ENCODE data around the gene ZNF836. TPM values are rescaled to one million over a fixed set of nuclear protein-coding genes. Genes with fewer than 3 reads are reported as not detected.

ZNF836 gene
- total and polyA plus RNA-seq, 9 of the 15 experiments (the other 6 are each of a cell fraction or from before 2014, with no cell fraction given): 0.24 to 0.69 (median 0.64) TPM; not detected in 2

GRCh38 chr19:52189735-52190486, 18.5 kb upstream of the ZNF836 start, which contains the start of gene PPP2R1A (continued):
- TF ChIP-seq, protein P1, sequence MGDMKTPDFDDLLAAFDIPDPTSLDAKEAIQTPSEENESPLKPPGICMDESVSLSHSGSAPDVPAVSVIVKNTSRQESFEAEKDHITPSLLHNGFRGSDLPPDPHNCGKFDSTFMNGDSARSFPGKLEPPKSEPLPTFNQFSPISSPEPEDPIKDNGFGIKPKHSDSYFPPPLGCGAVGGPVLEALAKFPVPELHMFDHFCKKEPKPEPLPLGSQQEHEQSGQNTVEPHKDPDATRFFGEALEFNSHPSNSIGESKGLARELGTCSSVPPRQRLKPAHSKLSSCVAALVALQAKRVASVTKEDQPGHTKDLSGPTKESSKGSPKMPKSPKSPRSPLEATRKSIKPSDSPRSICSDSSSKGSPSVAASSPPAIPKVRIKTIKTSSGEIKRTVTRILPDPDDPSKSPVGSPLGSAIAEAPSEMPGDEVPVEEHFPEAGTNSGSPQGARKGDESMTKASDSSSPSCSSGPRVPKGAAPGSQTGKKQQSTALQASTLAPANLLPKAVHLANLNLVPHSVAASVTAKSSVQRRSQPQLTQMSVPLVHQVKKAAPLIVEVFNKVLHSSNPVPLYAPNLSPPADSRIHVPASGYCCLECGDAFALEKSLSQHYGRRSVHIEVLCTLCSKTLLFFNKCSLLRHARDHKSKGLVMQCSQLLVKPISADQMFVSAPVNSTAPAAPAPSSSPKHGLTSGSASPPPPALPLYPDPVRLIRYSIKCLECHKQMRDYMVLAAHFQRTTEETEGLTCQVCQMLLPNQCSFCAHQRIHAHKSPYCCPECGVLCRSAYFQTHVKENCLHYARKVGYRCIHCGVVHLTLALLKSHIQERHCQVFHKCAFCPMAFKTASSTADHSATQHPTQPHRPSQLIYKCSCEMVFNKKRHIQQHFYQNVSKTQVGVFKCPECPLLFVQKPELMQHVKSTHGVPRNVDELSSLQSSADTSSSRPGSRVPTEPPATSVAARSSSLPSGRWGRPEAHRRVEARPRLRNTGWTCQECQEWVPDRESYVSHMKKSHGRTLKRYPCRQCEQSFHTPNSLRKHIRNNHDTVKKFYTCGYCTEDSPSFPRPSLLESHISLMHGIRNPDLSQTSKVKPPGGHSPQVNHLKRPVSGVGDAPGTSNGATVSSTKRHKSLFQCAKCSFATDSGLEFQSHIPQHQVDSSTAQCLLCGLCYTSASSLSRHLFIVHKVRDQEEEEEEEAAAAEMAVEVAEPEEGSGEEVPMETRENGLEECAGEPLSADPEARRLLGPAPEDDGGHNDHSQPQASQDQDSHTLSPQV (IDR thresholded peaks at IDR 0.05): no peak
- TF ChIP-seq RBM22 (IDR thresholded peaks at IDR 0.05; ENCODE audit: low read depth, low read length, poor library complexity, severe bottlenecking) (peak; percentile 18), ZNF347 (CRISPR knock-in tag; IDR thresholded peaks at IDR 0.05; ENCODE audit: low read depth) (no peak), NRF1 (conservative IDR thresholded peaks at IDR 0.05 in 1 of 2, IDR thresholded peaks at IDR 0.05 in 1 of 2) (no peak), HMGN3 (IDR thresholded peaks at IDR 0.05; ENCODE audit: borderline replicate concordance, extremely low read depth, insufficient read length, low read depth, low read length) (peak; percentile 51), RHOXF2B (CRISPR knock-in tag; conservative IDR thresholded peaks at IDR 0.05) (no peak), ZNF184 (CRISPR knock-in tag; IDR thresholded peaks at IDR 0.05) (no peak), BRD4 (IDR thresholded peaks at IDR 0.05) (0 out of 2 replicates have a peak, but pooled peaks have one; percentile 43), CC2D1A (IDR thresholded peaks at IDR 0.05) (no peak), ZZZ3 (IDR thresholded peaks at IDR 0.05) (no peak), E2F8 (IDR thresholded peaks at IDR 0.05; ENCODE audit: low read depth, partially characterized antibody) (no peak), NR3C1 (CRISPR knock-in tag; IDR thresholded peaks at IDR 0.05) (no peak), LEF1 (IDR thresholded peaks at IDR 0.05) (no peak), ATF1 (CRISPR knock-in tag; IDR thresholded peaks at IDR 0.05) (no peak), ATF1 (tag; IDR thresholded peaks at IDR 0.05) (peak; percentile 79), DLX4 (CRISPR knock-in tag; IDR thresholded peaks at IDR 0.05) (no peak), FOXJ3 (CRISPR knock-in tag; IDR thresholded peaks at IDR 0.05) (no peak), KDM1A (IDR thresholded peaks at IDR 0.05) (no peak)
- TF ChIP-seq, protein P2, sequence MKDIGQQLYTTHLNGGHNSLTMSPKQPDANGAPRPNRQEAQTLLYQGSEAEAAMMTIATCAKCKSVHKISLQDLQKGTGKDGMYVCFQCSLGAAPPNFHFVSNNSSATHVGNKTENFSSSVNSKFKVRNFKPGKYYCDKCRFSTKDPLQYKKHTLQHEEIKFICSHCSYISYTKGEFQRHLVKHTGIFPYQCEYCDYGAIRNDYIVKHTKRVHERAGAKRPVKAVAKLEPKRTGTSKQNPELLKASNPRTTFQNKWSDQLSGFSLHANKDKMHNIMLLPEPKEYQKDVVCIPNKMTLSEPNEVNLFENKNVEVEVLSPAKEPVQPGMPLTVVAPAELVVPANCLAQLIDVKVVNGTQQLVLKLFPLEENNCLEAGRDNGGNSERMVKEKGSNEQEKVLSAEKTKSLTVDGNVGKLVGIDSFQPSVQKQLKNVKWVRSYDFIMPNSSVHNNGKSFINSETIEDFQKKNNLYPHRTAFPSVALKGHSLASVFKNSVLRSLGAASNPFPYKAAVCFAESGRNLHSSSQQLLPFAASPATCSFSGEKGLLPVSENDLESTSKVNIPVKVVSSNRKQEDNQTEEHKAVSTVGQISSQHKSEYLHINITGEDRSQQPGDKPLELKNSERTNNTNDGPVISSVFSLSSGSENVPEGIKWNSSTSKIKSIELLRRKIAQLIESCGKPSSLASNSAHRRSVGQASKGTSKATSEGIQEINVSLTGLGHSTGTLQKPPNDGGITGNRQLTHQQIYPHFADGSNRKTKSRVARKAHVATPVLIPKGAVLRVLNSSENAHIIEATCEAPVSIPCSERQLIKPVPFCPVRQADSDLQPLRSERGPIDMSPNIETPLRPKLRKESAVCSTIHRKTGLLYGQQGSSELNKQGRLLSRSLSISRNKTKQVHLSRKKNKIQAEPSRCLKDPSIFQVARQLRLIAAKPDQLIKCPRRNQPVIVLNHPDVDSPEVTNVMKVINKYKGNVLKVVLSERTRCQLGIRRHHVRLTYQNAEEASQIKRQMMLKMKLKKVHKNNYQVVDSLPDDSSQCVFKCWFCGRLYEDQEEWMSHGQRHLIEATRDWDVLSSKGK (CRISPR knock-in tag; IDR thresholded peaks at IDR 0.05): no peak

Measured in K562 (cell line).